Right kidney (tissue), 1 donor: ENCODE data around the gene ALS2.

Experiments used
- DNase-seq: peaks from one replicate; pipeline ENCODE4 v3.0.0-alpha.2; 2016

The ALS2 gene

GRCh38 chr2:201758873-201759272 lies 21.9 kb downstream of the ALS2 start:
- no peak for DNase-seq

DNA sequence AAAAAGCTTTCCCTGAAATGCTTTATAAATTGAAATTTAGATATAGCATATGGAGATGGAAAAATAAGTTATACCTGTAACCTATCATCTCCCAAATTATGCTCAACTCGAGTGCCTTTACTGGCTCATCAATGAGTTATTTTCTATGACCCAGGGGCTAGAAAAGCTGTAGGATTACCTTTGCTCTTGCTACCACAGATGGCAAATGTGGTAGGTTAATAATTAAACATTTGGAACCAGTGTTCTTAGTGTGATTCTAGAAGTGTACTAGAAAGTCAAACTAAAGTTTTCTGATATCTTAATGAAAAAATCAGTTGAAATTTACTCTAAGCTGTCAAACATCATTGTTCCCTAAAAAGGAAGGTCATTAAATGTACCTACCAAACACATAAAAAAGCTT lies 22.5 kb downstream of the ALS2 start:
- no peak for DNase-seq

DNA sequence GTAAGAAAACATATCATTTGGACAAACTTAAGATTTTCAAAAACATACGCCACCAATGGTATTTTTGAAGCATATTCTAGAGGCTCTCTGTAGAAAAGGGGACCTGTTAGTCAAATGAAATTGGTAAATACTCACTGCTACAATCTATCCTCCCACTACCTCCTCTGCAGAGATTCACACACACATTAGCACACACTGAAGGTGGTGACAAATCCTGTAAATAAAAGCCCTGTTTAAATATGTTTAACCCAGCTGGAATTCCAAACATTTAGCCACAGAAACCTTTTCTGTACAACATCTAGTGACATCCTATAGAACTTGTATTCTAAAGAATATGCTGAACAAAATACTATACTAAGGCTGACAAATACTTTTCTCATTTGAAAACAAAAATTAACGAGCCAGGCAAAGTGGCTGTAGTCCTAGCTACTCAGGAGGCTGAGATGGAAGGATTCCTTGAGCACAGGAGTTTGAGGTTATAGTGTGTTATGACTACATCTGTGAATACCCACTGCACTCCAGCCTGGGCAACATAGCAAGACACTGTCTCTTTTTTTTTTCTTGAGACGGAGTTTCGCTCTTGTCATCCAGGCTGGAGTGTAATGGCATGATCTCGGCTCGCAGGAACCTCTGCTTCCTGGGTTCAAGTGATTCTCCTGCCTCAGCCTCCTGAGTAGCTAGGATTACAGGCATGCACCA lies 25.9 kb downstream of the ALS2 start:
- DNase-seq = no peak

DNA sequence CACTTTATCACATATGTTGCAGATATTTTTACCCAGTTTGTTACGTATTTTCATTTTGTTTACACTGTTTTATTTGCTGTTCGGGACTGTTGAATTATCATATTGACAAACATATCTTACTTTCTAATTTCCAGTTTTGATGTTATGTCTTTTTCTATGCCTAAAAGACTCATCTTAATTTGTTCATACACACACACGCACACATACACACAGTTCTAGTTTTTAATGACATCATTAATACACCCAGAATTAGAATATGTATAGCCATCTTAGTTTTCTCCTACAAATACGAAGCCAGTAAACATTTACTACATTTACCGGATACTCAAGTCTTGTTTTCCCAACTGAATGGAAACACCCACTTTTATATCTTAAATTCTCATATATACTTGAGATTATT lies 29.2 kb downstream of the ALS2 start:
- DNase-seq = no peak

DNA sequence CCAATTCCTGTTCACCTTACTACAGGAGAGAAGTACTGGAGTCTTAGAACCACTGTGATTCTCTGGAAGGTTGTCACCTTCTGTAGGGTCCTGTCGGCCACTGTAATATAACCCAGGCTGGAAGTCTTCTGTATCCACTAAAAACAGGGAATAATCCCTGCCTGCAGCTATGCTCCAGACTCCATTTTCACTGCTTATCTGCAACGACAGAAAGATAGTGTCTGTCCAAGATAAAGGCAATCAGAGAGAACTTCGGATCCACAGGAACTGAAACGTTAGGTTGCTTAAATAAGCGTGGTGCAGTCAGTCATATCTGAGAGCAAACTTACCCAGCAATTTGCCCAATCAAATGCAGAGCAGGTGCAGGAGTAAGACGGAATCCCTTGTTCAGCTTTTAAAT lies 34.2 kb downstream of the ALS2 start:
- no peak for DNase-seq

DNA sequence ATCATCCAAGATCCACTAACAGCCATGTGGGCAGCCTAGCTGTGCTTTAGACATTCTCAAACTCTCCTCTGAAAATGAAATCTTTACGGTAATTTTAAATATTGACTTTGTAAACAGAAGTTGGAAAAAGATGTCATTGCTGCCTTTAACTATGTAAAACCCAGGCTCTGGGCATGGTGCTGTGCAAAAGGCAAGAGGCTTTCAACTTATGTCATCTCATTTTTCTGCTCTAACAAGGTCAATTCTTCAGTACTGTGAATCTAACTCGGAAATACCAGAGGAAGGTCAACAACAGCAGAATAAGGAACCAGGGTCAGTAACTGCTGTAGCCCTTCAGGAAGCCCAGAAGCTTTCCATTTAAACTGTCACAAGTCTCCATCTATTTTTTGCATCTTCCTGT lies 45.2 kb downstream of the ALS2 start:
- no peak for DNase-seq

- DNase-seq = no peak
Measured at GRCh38 chr2:201734111-201734510, 46.6 kb downstream of the ALS2 start.

DNA sequence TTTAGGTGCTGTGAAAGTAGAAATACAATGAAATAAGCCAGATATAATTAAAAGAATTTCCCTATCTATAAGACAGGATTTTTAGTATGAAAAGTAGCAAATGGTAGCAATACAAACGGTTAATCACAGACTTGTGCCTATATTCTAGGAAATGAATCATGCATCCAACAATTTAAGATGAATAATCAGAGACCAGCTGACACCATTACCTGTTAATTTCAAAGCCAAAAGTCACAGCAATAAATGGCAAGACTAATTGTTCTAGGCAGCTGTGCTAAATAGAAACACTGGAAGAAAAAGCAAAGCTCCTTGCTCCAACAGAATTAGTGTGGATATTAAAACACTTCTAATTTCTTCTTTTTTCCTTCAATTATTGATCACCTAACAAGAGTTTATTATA lies 47.2 kb downstream of the ALS2 start:
- no peak for DNase-seq

DNA sequence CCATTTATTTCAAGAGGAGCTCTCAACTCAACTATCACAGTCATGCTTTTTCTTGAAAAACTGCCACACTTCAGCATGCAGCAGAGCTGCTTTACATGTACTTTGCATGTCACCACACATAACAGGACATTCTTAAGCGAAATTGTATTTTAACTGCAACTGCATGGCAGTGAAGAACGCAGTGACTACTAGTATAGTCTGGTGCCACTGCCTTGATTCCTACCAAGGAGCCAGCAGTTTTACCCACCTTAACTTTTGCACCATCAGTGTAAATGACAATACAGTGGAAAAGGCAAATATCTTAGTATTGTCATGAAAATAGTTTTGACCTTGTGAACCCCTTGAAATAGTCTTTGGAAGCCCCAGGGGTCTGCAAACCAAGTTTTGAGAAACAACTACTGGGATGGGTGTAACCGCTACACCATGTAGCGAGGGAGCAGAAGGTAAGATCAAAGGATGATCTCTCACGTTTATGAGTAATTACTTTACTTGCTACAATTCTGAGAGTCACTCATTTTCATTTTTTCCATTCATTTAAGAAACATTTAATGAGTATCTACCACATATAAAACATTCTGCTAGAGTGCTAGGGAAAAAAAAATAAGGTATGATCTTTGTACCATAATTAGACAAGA lies 50.0 kb downstream of the ALS2 start:
- no peak for DNase-seq

DNA sequence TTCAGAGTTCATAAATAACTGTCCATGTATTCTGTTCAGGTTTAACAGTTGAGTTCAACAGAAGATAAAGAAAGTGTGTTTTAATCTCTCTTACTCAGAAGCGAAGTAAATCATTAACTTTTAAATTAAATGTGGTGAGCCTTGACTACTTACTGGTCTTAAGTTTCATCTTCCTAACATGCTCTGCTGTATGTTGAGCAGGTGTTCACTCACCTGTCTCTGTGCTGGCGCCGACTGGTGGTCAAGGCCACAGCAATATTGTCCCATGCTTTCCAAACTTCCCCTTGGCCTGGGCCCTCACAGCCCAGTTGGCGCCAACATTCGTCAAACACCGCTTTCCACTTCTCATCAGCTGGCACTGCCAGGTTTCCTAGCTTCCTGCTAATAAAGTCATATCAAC lies 65.3 kb downstream of the ALS2 start:
- DNase-seq = no peak

DNA sequence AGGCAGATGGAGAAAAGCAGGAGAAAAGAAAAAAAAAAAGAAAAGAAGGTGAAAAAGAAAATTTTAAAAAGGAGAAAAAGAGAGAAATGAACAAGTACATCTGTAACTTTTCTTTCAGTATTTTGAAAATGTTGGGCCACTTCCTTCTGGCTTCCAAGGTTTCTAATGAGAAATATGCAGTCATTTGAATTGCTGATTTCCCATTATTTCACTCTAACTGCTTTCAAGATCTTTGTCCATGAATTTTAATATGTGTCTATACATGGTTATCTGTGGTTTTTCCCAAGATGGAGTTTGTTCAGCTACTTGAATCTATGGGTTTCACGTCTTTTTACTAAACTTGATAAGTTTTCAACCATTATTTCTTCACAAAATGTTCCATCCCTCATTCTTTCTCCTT lies 68.0 kb downstream of the ALS2 start:
- DNase-seq = no peak

- DNase-seq = no peak
Measured at GRCh38 chr2:201709747-201710146, 71.0 kb downstream of the ALS2 start.

DNA sequence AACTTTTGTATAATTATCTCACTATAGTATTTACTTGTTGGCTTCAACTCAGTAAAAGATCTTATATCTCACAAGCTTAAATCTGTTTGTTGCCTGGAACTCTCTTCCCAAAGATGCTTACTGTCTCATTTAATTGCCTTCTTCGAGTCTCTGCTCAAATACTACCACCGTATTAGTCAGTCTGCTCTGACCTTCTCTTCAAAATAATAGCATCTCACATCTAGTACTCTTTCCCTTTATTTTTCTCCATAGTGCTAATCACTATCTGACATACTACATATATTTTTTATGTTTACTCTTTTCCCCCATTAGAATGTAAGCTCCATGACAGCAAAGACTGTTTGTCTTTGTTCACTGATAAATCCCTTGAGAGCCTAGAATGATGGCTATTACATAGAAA lies 71.7 kb downstream of the ALS2 start:
- no peak for DNase-seq

- DNase-seq = no peak
Measured at GRCh38 chr2:201707753-201708152, 73.0 kb downstream of the ALS2 start.

DNA sequence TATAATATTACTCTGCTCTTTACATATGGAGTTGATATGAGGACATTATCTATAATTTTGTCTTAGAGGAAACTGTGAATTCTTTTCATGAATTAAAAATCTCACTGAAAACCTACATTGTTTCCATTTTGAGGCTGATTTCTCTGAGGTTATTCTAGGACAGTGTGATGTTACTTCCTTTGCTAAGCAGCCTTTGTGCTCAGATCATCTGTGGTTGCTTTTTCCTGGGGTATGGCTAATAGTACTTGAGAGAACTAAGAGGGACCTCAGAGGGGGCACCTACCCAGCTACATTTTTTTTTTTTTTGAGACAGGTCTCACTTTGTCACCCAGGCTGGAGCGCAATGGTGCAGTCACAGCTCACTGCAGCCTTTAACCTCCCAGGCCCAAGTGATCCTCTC lies 73.6 kb downstream of the ALS2 start:
- no peak for DNase-seq

GRCh38 chr2:201704536-201704935 lies 76.2 kb downstream of the ALS2 start:
- no peak for DNase-seq

GRCh38 chr2:201701646-201702045 lies 79.1 kb downstream of the ALS2 start:
- no peak for DNase-seq

GRCh38 chr2:201699416-201699815 lies 81.3 kb downstream of the ALS2 start:
- DNase-seq = no peak

DNA sequence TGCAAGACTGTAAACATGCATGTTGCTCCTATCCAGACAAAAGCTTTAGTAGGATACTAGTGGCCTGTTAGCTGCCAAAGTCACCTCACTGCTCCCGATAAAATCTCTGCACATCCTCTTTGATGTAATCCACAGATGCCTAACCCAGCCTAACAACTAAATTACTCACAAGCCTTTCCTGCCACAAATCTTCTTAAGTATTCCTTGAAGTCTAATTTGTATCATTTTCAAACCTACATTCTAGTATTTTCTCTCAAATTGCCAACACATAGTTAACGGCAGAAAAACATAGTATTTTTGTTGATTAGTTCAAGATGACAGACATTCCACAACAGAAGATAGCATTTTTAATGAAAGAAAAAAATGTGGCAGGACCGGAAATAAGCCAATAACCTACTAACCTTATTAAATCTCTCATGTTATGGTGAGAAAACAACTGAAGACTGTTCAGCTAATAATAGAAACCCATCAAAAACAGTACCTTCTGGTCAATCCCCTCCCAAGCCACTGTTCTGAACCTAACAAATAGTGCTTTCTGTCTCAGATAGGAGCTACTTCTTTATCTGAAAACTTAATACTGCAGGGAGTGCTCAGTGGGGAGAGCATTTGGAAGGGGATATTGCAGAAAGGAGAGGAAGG lies 82.0 kb downstream of the ALS2 start, which contains the start of gene MPP4:
TSS of gene MPP4 (minus strand) at position 57 of the 639 bp plus-strand sequence. CDS start 4,690 bp downstream, outside the sequence.
- DNase-seq = no peak

DNA sequence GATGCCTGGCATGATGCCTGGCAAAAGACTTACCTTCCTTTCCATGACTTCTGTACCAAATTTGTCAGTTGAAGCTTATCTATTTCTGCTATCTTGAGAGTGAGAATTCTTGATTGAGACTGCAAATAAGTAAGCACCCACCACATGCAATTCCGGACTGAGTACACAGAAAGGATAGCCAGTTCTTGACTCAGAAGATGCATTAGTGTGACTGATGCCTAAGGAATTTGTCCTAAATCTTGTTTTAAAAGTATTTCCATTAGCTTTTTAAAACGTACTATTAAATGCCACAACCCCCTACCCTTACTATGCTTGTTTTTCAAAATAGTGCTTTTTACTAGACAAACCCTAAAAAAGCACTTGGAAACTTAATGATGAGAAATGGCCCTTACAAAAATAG lies 82.8 kb downstream of the ALS2 start:
- DNase-seq = no peak

GRCh38 chr2:201696151-201696659 lies 84.5 kb downstream of the ALS2 start:
- no peak for DNase-seq

- DNase-seq = no peak
Measured at GRCh38 chr2:201685156-201685555, 95.6 kb downstream of the ALS2 start.

- no peak for DNase-seq
Measured at GRCh38 chr2:201680743-201681142, 100.0 kb downstream of the ALS2 start.

GRCh38 chr2:201678401-201678800 lies 102.3 kb downstream of the ALS2 start:
- no peak for DNase-seq
